GM18511 (cell line): ENCODE results near the gene CPA5.
"Not testable (repeated sequence)": the region's sequence is repeated elsewhere in the genome, so short reads cannot be mapped to it uniquely, and the experiment has no call there.

Experiments
- ATAC-seq: cut with Tn5 transposase; IDR thresholded peaks from one replicate; pipeline ENCODE4 v1.9.1; 2021; ENCODE audit warnings: mild to moderate bottlenecking, moderate library complexity; ENCODE audit not compliant: unreplicated experiment

The CPA5 gene

GRCh38 chr7:130344271-130344866, at the start of gene CPA5:
CPA5 (plus strand) TSS chr7:130344816; CDS start chr7:130346486, 1,670 bp downstream.
- ATAC-seq = no peak

DNA sequence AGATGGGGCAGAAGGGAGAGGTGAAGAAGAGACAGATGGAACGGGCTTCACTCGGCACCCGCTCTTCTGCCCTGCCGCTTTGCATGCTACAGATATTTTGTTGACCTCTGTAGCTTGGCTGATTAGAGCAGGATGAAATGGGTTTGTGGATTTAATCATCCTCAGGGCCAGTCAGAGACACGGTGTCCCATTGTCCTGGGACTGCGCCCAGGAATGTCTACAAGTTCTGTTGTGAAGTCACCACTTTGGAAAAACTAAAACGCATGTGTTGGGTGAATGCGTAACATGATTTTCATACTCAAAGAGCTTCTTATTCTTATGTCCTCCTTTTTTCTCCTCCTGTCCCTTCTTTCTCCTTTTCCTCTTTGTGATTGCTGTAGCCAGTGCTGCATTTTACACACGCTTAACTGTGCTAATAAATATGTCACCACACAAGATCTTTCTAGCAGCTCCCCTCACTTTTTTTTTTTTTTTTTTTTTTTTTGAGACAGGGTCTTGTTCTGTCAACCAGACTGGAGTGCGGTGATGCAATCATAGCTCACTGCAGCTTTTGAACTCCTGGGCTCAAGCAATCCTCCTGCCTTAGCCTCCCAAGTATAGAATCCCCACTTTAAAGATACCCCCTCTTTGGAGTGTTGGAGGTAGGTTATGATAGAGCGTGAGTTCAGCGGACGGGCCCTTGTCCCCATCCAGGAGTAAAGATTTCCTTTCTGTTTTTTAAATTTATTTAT, 48.2 kb upstream of the CPA5 start:
- no peak for ATAC-seq

GRCh38 chr7:130297628-130298543, 46.7 kb upstream of the CPA5 start:
- no peak for ATAC-seq

DNA sequence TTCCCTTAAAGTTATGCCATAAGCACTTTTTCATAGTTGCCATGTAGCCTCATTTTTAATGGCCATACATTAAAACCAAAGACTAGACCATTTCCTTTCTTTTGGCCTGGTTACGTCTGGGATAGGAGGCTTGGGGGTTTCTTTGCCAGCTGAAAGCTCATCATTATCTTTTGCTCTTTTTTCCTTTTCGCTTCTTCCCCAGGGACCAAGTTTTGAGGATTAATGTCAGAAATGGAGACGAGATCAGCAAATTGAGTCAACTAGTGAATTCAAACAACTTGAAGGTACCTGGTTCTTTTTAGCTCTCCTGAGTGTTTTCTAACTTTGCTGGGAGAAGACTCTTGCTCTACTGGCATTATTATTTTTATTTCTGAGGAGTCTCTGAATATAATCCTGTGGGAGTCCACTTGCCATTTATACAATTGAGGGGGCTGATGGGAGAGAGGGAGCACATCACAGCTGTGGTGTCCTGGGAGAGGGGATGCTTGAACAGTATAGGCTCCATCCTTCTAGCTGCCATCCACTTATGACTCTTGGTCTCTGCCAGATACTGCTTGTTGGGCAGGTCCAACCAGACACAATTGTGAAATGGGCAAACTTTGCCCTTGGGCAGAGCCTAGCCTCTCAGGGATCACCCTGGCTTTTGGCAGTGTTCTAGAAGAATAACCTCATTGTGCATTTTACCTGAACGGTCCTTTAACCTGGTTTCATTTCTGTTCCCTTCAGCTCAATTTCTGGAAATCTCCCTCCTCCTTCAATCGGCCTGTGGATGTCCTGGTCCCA, 45.9 kb upstream of the CPA5 start:
- ATAC-seq = no peak

DNA sequence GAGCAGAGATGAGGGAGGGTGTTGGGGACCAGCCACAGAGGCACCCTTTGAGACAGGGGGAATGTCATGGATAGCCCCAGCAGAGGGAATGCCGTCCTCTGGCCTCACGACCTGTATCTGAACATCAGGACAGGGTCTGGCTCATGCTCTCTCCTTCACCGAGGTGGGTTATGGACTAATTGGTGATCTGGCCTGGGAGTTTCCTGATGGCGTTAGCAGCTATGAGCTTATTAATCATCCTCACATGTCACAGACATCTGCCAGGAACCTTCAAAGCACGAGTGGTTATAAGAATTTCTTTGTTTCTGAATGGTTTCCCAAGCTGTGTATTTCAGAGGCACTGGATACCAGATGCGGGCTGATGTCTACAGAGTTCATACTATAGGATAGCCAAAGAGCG, 44.8 kb upstream of the CPA5 start:
- no peak for ATAC-seq

GRCh38 chr7:130301501-130302020, 43.1 kb upstream of the CPA5 start:
- ATAC-seq = no peak

- no peak for ATAC-seq
Measured at GRCh38 chr7:130302649-130303048, 42.0 kb upstream of the CPA5 start.

GRCh38 chr7:130303127-130303526, 41.5 kb upstream of the CPA5 start:
- no peak for ATAC-seq

DNA sequence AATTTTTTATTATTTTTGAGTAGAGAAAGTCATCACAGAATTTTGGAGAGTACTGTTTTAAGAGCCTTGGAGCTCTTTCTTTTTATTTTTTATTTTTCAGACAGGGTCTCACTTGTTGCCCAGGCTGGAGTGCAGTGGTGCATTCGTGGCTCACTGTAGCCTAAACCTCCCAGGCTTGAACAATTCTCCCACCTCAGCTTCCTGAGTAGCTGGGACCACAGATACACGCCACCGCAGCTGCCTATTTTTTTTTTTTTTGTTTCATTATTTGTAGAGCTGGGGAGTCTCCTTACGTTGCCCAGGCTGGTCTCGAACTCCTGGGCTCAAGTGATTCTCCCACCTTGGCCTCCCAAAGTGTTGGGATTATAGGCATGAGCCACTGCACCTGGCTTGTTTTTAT, 41.1 kb upstream of the CPA5 start:
- ATAC-seq = no peak

- no peak for ATAC-seq
Measured at GRCh38 chr7:130303982-130304381, 40.6 kb upstream of the CPA5 start.

DNA sequence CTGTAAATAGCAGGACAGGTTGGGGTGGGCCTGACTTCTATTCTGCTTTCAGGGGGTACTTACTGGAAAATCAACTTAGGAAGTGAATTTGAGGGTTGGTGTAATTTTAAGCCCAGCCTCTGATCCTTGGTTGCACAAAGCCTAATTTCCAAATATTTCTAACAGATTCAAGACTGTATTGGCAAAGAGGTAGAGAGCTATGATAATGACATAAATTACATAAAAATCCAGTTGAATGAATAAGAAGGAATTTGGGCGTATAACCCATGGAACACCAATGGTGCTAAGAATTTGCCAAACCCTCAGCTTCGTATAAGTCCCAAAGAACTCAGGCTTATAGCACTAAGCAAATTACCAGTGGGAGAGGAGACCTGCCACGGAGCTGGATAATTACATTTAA, 39.7 kb upstream of the CPA5 start:
- ATAC-seq = no peak

DNA sequence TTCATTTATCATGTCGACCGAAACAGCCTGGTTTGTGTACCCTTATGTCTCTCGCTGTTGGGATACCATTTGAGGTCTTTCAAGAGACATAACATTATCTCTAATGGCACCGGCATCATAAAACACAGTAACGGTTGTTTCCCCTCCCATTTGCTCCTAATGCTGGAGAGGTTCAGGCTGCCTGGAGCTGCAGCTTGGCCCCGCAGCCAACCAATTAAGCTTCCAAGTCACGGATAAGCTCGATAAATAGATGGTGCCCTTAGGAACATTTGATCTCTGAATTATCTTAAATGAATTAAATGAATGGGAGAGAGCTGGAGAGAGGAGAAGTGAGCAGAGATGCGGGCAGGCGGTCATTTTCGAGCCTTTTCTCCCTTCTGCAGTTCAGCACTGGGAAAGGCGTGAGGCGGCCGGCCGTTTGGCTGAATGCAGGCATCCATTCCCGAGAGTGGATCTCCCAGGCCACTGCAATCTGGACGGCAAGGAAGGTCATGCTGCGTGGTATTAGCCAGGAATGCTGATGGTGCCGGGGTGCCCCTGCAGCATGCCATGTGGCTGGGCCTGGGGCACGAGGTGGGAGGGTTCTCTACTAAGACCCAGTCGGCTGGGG, 39.1 kb upstream of the CPA5 start:
- no peak for ATAC-seq

GRCh38 chr7:130309986-130310385, 34.6 kb upstream of the CPA5 start:
- ATAC-seq = no peak

- ATAC-seq = no peak
Measured at GRCh38 chr7:130314305-130314704, 30.3 kb upstream of the CPA5 start.

DNA sequence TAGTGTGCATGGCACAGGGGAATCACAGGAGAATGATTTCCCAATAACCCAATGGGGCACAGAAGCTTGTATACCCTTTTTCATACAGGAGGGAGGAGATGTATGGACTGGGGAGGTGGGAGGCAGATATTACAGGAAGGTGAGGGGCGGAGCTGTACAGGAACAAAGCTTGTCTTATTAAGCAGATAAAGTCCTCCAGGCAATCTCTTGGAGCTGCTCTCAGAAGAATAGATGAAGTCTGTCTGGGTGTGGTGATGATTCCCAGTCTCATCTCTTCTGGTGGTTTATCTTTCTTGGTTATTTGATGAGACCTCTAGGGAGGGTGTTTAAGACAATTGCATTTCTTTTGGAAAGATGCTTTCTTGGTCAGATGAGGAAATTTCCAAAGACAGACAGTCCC, 25.1 kb upstream of the CPA5 start:
- no peak for ATAC-seq

GRCh38 chr7:130321542-130322229, 22.9 kb upstream of the CPA5 start:
- ATAC-seq = not testable (repeated sequence)

GRCh38 chr7:130322615-130323014, 22.0 kb upstream of the CPA5 start:
- no peak for ATAC-seq

DNA sequence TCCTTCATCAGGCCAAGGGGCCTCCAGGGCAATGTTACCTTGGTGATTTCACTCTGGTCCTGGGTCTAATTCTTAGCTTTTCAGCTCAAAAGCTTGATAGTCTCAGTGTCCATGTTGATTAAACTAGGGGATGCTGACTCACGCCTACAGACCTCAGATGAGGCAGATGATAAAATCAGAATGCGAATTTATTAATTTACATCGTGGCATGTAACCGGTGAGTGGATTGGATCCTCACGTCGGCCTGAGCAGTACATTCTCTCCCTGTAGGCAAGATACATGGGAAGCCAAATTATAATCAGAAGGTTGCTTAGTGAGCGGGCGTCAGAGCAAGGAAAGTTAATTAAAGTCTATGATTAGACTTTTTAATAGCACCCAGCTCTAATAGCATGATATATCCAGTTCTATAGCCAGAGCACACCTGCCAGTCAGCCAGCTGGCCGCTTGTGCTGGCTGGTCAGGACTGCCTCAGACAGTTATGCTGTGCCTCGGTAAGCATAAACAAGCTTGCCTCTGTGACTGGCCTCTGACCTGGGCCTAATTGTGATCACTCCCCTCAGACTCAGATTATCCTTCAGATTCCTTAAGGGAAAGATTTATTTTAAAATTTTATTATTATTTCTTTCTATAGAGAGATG, 20.2 kb upstream of the CPA5 start:
- ATAC-seq = no peak

- ATAC-seq = no peak
Measured at GRCh38 chr7:130329681-130330080, 14.9 kb upstream of the CPA5 start.
